B cell (primary cell): ENCODE results near the gene FOXL2NB.
A peak's percentile ranks its signal among the peaks of the same experiment; 100 is the strongest.

Experiments used
- EZH2 ChIP-seq: IDR thresholded peaks from 2 replicates; pipeline ENCODE4 v1.6.1; 2012; ENCODE audit warnings: borderline replicate concordance, low read depth, mild to moderate bottlenecking, moderate library complexity, low read length; ENCODE audit not compliant: insufficient read depth, poor library complexity, severe bottlenecking
- TF ChIP-seq, protein P1 (sequence below): fragments of 200-600 bp; IDR thresholded peaks from one replicate; pipeline ENCODE4 v1.8.0; 2022; ENCODE audit warnings: antibody characterized with exemption, mild to moderate bottlenecking

DNA sequence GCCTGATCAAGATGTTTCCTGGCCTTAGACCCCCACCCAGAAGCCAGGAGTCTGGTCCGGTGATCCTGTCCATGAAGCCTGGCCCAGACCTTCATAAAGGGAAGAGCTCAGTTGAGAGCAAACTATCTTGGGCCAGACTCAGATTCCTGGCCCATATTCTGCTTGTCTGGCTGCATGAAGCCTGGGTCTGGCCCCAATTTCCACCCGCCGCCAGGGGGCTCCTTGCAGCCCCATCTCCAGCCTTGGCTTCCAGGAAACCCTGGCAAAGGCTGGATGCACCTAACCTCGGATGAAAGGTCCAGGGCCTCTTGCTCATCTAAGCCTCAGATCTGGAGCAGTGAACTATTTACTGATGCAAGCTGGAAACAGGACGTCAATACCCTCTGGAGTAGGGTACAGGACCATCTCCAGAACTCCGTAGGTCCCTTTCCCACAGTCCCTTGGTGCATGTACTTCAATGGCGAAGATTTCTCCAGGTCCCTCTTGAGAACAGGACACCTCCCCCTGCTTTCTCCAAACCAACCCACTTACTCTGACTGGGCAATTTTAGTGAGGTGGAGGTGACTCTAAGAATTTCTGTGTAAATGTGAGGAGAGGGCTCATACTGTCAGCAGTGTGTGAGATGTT is 5.6 kb upstream of the FOXL2NB start:
- TF ChIP-seq, protein P1, sequence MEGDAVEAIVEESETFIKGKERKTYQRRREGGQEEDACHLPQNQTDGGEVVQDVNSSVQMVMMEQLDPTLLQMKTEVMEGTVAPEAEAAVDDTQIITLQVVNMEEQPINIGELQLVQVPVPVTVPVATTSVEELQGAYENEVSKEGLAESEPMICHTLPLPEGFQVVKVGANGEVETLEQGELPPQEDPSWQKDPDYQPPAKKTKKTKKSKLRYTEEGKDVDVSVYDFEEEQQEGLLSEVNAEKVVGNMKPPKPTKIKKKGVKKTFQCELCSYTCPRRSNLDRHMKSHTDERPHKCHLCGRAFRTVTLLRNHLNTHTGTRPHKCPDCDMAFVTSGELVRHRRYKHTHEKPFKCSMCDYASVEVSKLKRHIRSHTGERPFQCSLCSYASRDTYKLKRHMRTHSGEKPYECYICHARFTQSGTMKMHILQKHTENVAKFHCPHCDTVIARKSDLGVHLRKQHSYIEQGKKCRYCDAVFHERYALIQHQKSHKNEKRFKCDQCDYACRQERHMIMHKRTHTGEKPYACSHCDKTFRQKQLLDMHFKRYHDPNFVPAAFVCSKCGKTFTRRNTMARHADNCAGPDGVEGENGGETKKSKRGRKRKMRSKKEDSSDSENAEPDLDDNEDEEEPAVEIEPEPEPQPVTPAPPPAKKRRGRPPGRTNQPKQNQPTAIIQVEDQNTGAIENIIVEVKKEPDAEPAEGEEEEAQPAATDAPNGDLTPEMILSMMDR: peak; percentile 9
- TF ChIP-seq EZH2: no peak
